Mesenchymal stem cell (in vitro differentiated cells and primary cell): ENCODE measurements around the gene GPR55.

Source experiments
- DNase-seq: peaks from one replicate; pipeline ENCODE4 v3.0.0-alpha.2; 2013
- H2AFZ ChIP-seq: one replicate; pipeline ENCODE4 v1.6.1; 2013; ENCODE audit warnings: low read depth, mild to moderate bottlenecking, control low read depth, inconsistent platforms, low read length, moderate library complexity
- H2AK5ac ChIP-seq: 2 replicates; pipeline ENCODE4 v1.6.1; 2013; ENCODE audit warnings: low read length, moderate library complexity, mild to moderate bottlenecking, inconsistent platforms; ENCODE audit not compliant: severe bottlenecking
- H2BK120ac ChIP-seq: one replicate; pipeline ENCODE4 v1.6.1; 2013; ENCODE audit warnings: low read depth, mild to moderate bottlenecking, inconsistent platforms, low read length, moderate library complexity
- H2BK12ac ChIP-seq, 2 experiments: one replicate each; pipeline ENCODE4 v1.6.1; 2013; ENCODE audit warnings: inconsistent platforms in 2 of 2, low read length in 2 of 2, mild to moderate bottlenecking in 2 of 2, moderate library complexity in 2 of 2, control low read depth in 1 of 2
- H2BK15ac ChIP-seq: one replicate; pipeline ENCODE4 v1.6.1; 2013; ENCODE audit warnings: mild to moderate bottlenecking, low read depth, inconsistent platforms; ENCODE audit not compliant: poor library complexity, severe bottlenecking
- H2BK5ac ChIP-seq: 2 replicates; pipeline ENCODE4 v1.6.1; 2013; ENCODE audit warnings: low read depth, mild to moderate bottlenecking, low read length, control low read depth, inconsistent platforms; ENCODE audit not compliant: poor library complexity, severe bottlenecking
- H3K14ac ChIP-seq, 2 experiments: one replicate each; pipeline ENCODE4 v1.6.1; 2013; ENCODE audit warnings: inconsistent platforms in 2 of 2, low read length in 2 of 2, control low read depth in 1 of 2, mild to moderate bottlenecking in 1 of 2, moderate library complexity in 1 of 2
- H3K18ac ChIP-seq, 2 experiments: one replicate each; pipeline ENCODE4 v1.6.1; 2013; ENCODE audit warnings: inconsistent platforms in 2 of 2, low read length in 2 of 2, control low read depth in 1 of 2, low read depth in 1 of 2, mild to moderate bottlenecking in 1 of 2
- H3K23ac ChIP-seq, 2 experiments: one replicate each; pipeline ENCODE4 v1.6.1; 2013; ENCODE audit warnings: inconsistent platforms in 2 of 2, low read length in 2 of 2, mild to moderate bottlenecking in 2 of 2, moderate library complexity in 2 of 2, control low read depth in 1 of 2
- H3K27ac ChIP-seq: 2 replicates; pipeline ENCODE4 v1.5.1; 2013; ENCODE audit warnings: mild to moderate bottlenecking, moderate library complexity, low read length, control low read depth, inconsistent platforms; ENCODE audit not compliant: poor library complexity, severe bottlenecking
- H3K27me3 ChIP-seq, 2 experiments: 2 replicates each; pipeline versions ENCODE4 v1.6.1 to v1.7.0; 2013; ENCODE audit warnings: low read length in 2 of 2, mild to moderate bottlenecking in 2 of 2, moderate library complexity in 2 of 2, control low read depth in 1 of 2, inconsistent platforms in 1 of 2; ENCODE audit not compliant: control insufficient read depth in 1 of 2, insufficient read depth in 1 of 2
- H3K36me3 ChIP-seq, 2 experiments: 2 replicates each; pipeline versions ENCODE4 v1.6.1 to v1.7.0; 2013; ENCODE audit warnings: low read length in 2 of 2, control low read depth in 1 of 2, inconsistent platforms in 1 of 2, low read depth in 1 of 2, mild to moderate bottlenecking in 1 of 2; ENCODE audit not compliant: insufficient read depth in 2 of 2, control insufficient read depth in 1 of 2
- H3K4ac ChIP-seq, 2 experiments: one replicate each; pipeline ENCODE4 v1.6.1; 2013; ENCODE audit warnings: inconsistent platforms in 2 of 2, low read length in 2 of 2, mild to moderate bottlenecking in 2 of 2, moderate library complexity in 2 of 2, control low read depth in 1 of 2, low read depth in 1 of 2
- H3K4me1 ChIP-seq: 2 replicates; pipeline ENCODE4 v1.6.1; 2013; ENCODE audit warnings: low read depth, low read length, control low read depth; ENCODE audit not compliant: control insufficient read depth, insufficient read depth
- H3K4me2 ChIP-seq: 2 replicates; pipeline ENCODE4 v1.6.1; 2013; ENCODE audit warnings: low read length, mild to moderate bottlenecking, inconsistent platforms; ENCODE audit not compliant: poor library complexity, severe bottlenecking
- H3K4me3 ChIP-seq, 2 experiments: 2 replicates each; pipeline versions ENCODE4 v1.5.1 to v1.7.0; 2013; ENCODE audit warnings: low read length in 2 of 2, mild to moderate bottlenecking in 2 of 2, control low read depth in 1 of 2, low read depth in 1 of 2; ENCODE audit not compliant: insufficient read depth in 1 of 2
- H3K79me1 ChIP-seq: replicated peaks from 2 replicates; pipeline ENCODE4 v1.6.1; 2013; ENCODE audit warnings: mild to moderate bottlenecking, control low read depth, low read length, inconsistent platforms; ENCODE audit not compliant: poor library complexity, severe bottlenecking
- H3K9ac ChIP-seq: 2 replicates; pipeline ENCODE4 v1.7.0; 2013; ENCODE audit warnings: mild to moderate bottlenecking, low read length, moderate library complexity
- H3K9me3 ChIP-seq: 2 replicates; pipeline ENCODE4 v1.7.0; 2013; ENCODE audit warnings: mild to moderate bottlenecking, low read length; ENCODE audit not compliant: control insufficient read depth
- H4K8ac ChIP-seq: one replicate; pipeline ENCODE4 v1.6.1; 2013; ENCODE audit warnings: inconsistent platforms, mild to moderate bottlenecking, low read length, moderate library complexity
- H4K91ac ChIP-seq: one replicate; pipeline ENCODE4 v1.6.1; 2013; ENCODE audit warnings: mild to moderate bottlenecking, low read length, inconsistent platforms
- WGBS: methylation state at CpG from one replicate; pipeline ENCODE4 v1.1.7; 2013; ENCODE audit warnings: mixed read lengths; 5-methylcytosine and 5-hydroxymethylcytosine counted together

The GPR55 gene

DNA sequence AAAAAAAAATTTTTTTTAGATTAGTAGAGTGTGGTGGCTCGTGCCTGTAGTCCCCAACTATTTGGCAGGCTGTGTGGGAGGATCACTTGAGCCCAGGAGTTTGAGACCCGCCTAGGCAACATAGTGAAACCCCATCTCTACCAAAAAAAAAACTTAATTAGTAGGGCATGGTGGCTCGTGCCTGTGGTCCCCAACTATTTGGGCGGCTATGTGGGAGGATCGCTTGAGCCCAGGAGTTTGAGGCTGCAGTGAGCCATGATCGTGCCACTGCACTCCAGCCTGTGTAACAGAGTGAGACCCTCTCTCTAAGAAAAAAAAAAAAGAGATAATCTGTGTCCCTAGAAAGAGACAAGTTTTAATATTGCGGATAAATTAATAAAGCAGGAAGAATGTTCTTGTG, 8.8 kb downstream of the GPR55 start:
- 86% methylated on average over 6 of the region's 7 CpGs for WGBS
- no peaks in the 10 kb centered on the region for H3K9me3 ChIP-seq

DNA sequence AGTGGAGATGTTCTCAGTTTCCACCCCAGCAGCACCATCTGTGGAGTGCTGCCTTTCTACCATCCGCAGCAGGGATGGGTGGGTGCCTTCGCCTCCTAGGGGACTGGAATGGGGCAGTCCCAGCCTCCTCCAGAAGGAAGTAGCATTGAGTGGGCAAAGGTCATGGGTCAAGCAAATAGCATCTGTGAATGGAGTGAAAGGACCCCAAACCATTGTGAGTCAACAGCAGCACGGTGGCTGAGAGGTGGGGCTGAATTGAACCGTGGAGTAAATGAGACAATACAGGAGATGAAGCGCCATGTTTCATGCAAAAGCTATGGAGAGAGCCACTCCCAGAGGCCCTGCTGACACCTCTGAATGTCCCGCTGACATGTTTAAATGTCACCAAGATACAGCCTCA, 9.7 kb downstream of the GPR55 start:
- Histone ChIP-seq H2AK5ac (no peak overlapping the region), H3K14ac (no peak overlapping the region), H3K4me3 (peak overlapping the region in 1 of 2 experiments; percentile 31), H3K4me2 (no peak overlapping the region), H3K27ac (no peak overlapping the region), H2BK12ac (no peak overlapping the region), H2BK15ac (no peak overlapping the region), H2AFZ (no peak overlapping the region), H3K9me3 (no peaks in the 10 kb centered on the region), H3K36me3 (no peaks in the 10 kb centered on the region), H3K79me1 (no peaks in the 10 kb centered on the region), H4K91ac (peak overlapping the region; percentile 44), H3K23ac (no peak overlapping the region), H3K27me3 (peaks cover 10 to 43% of the 10 kb centered on the region in 2 experiments), H3K18ac (no peak overlapping the region), H2BK120ac (no peak overlapping the region), H4K8ac (no peak overlapping the region), H2BK5ac (no peak overlapping the region), H3K4me1 (peaks cover 2% of the 10 kb centered on the region), H3K4ac (no peak overlapping the region), H3K9ac (no peak overlapping the region)
- DNase-seq: no peak
- WGBS: 86% methylated on average over 5 of the region's 6 CpGs

More for the DNA sequence above, 8.8 kb downstream of the GPR55 start:
- H4K8ac ChIP-seq: no peak overlapping the region
- H3K27ac ChIP-seq: no peak overlapping the region
- H2BK12ac ChIP-seq: no peak overlapping the region
- H2BK15ac ChIP-seq: no peak overlapping the region
- H2BK120ac ChIP-seq: no peak overlapping the region
- H3K36me3 ChIP-seq: no peaks in the 10 kb centered on the region
- no peak overlapping the region for H4K91ac ChIP-seq
- H3K23ac ChIP-seq: no peak overlapping the region
- H3K18ac ChIP-seq: no peak overlapping the region
- H3K4ac ChIP-seq: no peak overlapping the region
- peaks cover 2% of the 10 kb centered on the region for H3K4me1 ChIP-seq
- H2BK5ac ChIP-seq: no peak overlapping the region
- no peak overlapping the region for H3K14ac ChIP-seq
- peaks cover 10 to 47% of the 10 kb centered on the region in 2 experiments for H3K27me3 ChIP-seq
- no peak overlapping the region for H3K4me3 ChIP-seq
- no peaks in the 10 kb centered on the region for H3K79me1 ChIP-seq
- H2AFZ ChIP-seq: no peak overlapping the region
- no peak for DNase-seq
- H2AK5ac ChIP-seq: no peak overlapping the region
- H3K9ac ChIP-seq: no peak overlapping the region
- no peak overlapping the region for H3K4me2 ChIP-seq

DNA sequence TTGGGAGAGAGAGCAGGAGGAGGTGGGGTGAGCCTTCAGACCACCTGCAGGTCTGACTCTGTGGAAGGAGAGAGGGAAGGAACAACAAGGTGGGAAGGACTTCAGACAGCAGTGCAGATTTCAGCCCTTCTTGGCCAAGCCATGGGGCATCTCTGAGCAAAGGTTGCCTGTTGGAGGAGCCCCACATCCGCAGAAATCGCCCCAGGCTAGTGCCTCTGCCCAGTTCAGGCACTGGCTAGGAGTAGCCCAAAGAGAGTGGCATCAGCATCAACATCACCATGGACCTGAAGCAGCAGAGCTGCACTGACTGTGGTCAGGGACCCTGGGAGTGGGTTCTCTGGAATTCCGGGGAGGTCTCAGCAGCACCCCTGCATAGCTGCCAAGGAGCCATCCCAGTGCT, 10.2 kb downstream of the GPR55 start:
- Histone ChIP-seq H3K36me3 (no peaks in the 10 kb centered on the region), H2BK120ac (no peak overlapping the region), H2AK5ac (no peak overlapping the region), H2AFZ (no peak overlapping the region), H3K27me3 (peaks cover 10 to 43% of the 10 kb centered on the region in 2 experiments), H3K79me1 (no peaks in the 10 kb centered on the region), H3K18ac (no peak overlapping the region), H4K91ac (peak overlapping the region; percentile 44), H2BK5ac (no peak overlapping the region), H3K14ac (no peak overlapping the region), H3K9ac (no peak overlapping the region), H3K4me3 (peak overlapping the region in 1 of 2 experiments; percentile 31), H3K23ac (no peak overlapping the region), H3K4me2 (no peak overlapping the region), H3K4me1 (peaks cover 2% of the 10 kb centered on the region), H3K27ac (no peak overlapping the region), H2BK12ac (no peak overlapping the region), H4K8ac (no peak overlapping the region), H2BK15ac (no peak overlapping the region), H3K4ac (no peak overlapping the region), H3K9me3 (no peaks in the 10 kb centered on the region)
- 88% methylated on average over 3 of the region's 3 CpGs for WGBS
- DNase-seq: no peak

DNA sequence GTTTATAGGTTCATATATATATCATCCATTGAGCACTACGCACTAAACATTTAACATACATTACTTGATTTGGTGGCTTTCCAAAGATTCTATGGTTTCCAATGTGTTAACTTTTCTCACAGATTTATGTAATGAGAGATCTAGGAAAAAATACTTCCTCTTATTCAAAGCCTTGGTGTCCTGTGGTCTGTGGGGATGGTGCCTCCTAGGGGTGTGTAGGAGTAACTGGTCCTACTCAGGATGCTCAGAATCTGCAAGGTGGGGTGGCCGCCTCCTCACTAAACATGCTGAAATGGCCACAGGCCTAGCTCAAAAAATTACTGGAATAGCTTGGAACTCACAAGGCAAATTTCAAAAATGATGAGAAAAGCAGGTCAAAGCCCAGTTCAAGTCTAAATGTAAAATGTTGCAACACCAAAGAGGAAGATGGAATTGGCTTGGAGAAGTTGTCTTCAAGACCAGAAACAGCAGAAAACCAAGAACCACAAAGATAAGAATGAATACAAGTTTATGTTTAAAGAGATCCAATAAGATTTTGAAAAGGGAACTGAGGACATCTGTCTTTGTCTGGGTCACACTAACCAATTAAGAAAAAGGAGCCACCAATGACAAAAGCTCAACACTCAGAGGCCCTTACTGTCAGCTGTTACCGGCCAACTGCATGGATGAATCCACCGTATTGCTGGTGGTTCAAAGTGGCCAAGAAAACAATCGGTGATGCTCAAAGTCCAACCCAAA, 11.5 kb downstream of the GPR55 start:
- no peak overlapping the region for H4K91ac ChIP-seq
- H3K9me3 ChIP-seq: no peaks in the 10 kb centered on the region
- no peak overlapping the region for H3K4me2 ChIP-seq
- H3K14ac ChIP-seq: no peak overlapping the region
- no peak overlapping the region for H2AK5ac ChIP-seq
- H3K27me3 ChIP-seq: peaks cover 10 to 38% of the 10 kb centered on the region in 2 experiments
- H3K4ac ChIP-seq: no peak overlapping the region
- DNase-seq: no peak
- H4K8ac ChIP-seq: no peak overlapping the region
- no peak overlapping the region for H3K27ac ChIP-seq
- H2BK5ac ChIP-seq: no peak overlapping the region
- H3K79me1 ChIP-seq: no peaks in the 10 kb centered on the region
- H3K4me3 ChIP-seq: no peak overlapping the region
- H2BK12ac ChIP-seq: no peak overlapping the region
- no peak overlapping the region for H2BK120ac ChIP-seq
- no peak overlapping the region for H3K18ac ChIP-seq
- 92% methylated on average over 4 of the region's 5 CpGs for WGBS
- H3K23ac ChIP-seq: no peak overlapping the region
- no peaks in the 10 kb centered on the region for H3K36me3 ChIP-seq
- H2AFZ ChIP-seq: no peak overlapping the region
- peaks cover 8% of the 10 kb centered on the region for H3K4me1 ChIP-seq
- H3K9ac ChIP-seq: no peak overlapping the region
- no peak overlapping the region for H2BK15ac ChIP-seq
